ENCODE results near the gene ZNF540. TPM values are rescaled to one million over a fixed set of nuclear protein-coding genes. Genes with fewer than 3 reads are reported as not detected.

The ZNF540 gene
- total RNA-seq: 1.9 TPM

DNA sequence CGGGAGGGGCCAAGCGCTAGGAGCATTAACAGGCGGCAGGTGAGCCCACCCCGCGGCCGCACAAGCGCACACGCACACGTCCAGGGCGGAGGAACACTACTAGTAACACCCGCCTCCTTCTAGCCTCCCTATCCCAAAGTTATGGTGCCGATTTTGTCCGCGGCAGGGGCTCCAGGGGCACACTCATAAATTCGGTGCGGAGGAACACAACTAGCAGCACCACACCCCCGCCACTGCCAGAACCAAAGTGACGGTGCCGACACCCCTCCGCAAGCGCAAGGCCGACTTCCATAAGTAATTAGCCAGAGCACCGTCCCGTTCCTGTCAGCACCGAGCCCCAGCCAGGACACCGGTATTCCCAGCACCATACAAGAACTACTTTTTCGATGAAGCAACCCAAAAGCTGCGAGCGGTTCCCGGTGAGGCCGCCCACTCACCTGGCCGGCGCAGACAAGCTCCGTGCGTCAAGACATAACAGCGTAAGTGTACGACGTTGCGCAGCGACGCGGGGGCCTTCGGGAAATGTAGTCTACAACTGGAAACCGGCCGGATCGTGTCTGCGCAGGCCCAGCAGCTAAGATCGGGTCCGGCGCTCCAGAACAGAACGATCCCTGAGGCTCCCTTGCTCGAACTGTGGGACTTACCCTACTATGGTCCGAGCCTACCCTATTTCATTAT lies at the start of gene ZNF540, which contains the start of gene ZNF571:
ZNF540 (plus strand) TSS at position 573 of the 678 bp plus-strand sequence. CDS start 3,572 bp downstream, outside the sequence.
ZNF571 (minus strand) TSS at position 489 of the 678 bp plus-strand sequence. CDS start 8,116 bp downstream, outside the sequence.

DNA sequence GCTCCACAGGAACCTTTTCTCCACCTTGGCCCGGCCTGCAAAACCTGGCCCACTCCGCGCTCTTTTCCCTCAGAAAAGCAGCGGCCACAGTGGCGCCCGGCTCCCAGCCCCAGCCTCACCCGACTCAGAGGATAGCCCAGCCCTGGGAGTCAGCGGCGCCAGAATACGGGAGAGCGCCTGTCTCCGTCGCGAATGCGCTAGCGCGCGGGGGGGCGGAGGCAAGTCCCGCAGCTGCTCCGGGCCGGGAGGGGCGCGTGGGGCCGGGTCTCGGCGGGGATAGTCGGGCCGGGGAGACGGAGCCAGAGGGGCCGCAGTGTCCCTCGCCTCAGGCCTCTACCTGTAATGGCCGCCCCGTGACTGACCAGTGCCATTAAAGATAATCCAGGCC lies 60.6 kb downstream of the ZNF540 start, which contains the start of gene ZFP30:
ZFP30 (minus strand) TSS at position 165 of the 388 bp plus-strand sequence. CDS start 7,643 bp downstream, outside the sequence.

Other genes with a start within 250 kb of the ZNF540 start
- 9.6 TPM for gene ZNF527, start 223.8 kb upstream of the ZNF540 start, total RNA-seq
- 7.8 TPM for gene ZNF569, start 127.4 kb upstream of the ZNF540 start, total RNA-seq
- 6.2 TPM for gene ZNF570, start 125.5 kb upstream of the ZNF540 start, total RNA-seq
- 11.4 TPM for gene ZNF793, start 87.9 kb upstream of the ZNF540 start, total RNA-seq
- gene ZNF571, start 84 bp upstream of the ZNF540 start, total RNA-seq: 11.4 TPM
- 19.9 TPM for gene ZFP30, start 60.6 kb downstream of the ZNF540 start, total RNA-seq
- 9.3 TPM for gene ZNF607, start 124.9 kb downstream of the ZNF540 start, total RNA-seq
- gene ZNF573, start 184.7 kb downstream of the ZNF540 start, total RNA-seq: 20.4 TPM

All from metanephros (tissue), 1 donor.